NCI-H510A treated with DMSO at 0.1 percent for 48 hours (cell line): ENCODE data around the gene RND3.
A peak's percentile ranks its signal among the peaks of the same experiment; 100 is the strongest.

Experiments
- DNase-seq: peaks from one replicate; lab custom pipeline; 2025; lab: John Stamatoyannopoulos, UW

RND3 gene

GRCh38 chr2:150475479-150476250 lies 11.8 kb downstream of the RND3 start:
- DNase-seq: no peak

DNA sequence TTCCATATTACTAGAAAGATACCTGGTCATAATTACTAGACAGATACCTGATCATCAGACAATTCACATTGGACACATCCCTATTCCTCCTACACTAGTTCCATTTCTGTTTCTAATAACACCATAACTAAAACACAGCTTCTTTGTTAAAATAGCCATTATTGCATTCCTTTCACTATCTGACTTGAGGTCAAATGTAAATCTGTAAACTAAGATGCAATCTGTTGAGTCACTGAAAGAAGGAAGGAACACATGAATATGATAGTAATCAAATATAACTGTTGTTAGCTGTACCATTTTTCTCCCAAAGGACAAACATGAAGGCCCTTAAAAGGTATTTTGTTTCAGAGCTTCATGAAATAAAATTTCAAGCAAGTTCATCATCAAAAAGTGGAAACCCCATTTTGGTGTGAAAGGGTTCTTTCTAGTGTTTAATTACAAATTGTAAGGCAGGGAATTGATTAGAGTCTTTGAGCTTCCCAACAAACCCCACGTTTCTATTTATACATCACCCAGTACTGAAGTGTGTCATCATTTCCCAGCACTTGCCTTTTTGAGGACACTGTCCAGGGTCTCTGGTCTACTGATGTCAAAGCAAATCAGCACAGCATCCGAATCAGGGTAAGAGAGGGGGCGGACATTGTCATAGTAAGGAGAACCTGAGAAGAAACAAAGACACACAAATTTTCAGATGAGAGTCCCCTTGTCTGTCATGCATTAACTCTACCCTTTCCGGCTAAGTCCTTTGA lies 13.0 kb downstream of the RND3 start:
- no peak for DNase-seq

- no peak for DNase-seq
These were observed 13.7 kb downstream of the RND3 start for GRCh38 chr2:150473767-150474166.

- DNase-seq: no peak
These were observed 15.0 kb downstream of the RND3 start for GRCh38 chr2:150472511-150472899.

GRCh38 chr2:150471813-150472510 lies 15.5 kb downstream of the RND3 start:
- no peak for DNase-seq

DNA sequence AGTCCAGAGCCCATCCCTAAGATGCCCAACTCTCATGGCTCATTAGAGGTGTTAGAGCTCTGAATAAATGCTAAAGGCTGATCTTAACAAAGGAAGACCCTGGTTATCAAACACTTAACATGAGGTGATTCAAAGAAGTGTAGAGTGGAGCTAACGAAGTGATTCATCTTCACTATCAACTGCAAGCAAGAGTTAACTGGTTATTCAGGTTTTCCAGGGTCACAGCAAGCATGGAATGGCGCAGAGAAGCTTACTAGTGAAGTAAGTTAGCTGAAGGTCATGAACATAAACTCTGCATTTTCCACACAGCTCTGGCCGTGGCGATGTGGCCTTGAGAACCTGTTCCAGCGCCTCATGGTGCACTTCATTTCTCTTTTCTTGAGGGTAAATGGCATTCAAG lies 17.0 kb downstream of the RND3 start:
- DNase-seq: peak; percentile 28

GRCh38 chr2:150469706-150470274 lies 17.7 kb downstream of the RND3 start:
- no peak for DNase-seq

GRCh38 chr2:150468350-150468960 lies 19.0 kb downstream of the RND3 start:
- DNase-seq: no peak

GRCh38 chr2:150467621-150467963 lies 19.9 kb downstream of the RND3 start:
- no peak for DNase-seq

- DNase-seq: no peak
These were observed 20.5 kb downstream of the RND3 start for GRCh38 chr2:150466741-150467620.

DNA sequence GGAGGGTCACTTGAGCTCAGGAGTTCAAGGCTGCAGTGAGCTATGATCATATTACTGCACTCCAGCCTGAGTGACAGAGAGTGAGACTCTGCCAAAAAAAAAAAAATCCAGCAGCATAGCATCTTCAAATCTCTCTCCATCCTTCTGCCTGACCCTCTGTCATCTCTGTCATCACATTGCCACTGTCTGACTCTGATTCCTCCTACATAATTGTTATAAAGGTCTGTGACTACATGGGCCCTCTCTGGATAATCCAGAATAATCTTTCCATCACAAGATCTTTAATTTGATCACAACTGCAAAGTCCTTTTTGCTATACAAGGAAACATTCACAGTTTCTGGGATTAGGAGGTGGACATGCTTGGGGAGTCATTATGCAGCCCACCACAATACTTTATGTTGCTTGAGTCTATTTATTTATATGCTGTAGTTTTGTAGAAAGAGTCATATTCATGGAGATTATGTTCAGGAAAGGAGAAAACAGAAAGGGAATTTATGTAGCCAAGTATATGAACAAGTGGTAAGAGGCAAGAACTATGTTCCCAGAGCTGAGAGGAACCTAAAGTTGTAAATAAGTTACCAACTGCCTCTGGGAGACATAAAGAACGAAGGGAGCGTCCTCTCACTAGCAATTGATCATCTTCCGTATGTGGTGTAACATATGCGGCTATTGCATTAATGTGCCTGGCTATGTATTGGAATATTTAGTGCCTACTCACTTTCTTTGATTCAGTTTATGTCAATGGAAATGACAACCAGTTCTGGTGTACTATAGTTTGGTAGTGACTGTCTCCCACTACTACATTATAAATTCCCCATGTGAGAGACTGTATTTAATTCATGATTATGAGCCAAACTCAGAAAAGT lies 21.5 kb downstream of the RND3 start:
- no peak for DNase-seq

- no peak for DNase-seq
These were observed 22.5 kb downstream of the RND3 start for GRCh38 chr2:150464986-150465385.

DNA sequence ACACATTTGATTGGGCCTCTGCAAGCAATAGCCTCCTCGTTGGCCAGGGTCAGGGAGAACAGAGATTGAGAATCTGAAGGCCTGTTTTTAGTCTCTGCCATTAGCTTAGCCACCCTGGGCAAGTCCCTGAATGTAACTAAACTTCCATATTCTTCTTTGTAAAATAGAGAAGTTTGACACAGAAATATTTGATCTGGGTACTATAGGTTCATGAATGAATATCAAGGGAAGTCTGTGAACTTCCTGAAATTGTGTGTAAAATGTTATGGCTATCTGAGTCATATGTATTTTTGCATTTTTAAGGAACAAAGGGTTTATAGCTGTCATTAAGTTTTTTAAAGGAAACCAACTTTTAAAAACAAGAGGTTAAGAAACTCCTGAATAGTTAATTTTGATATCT lies 23.2 kb downstream of the RND3 start:
- DNase-seq: no peak

- DNase-seq: no peak
These were observed 24.7 kb downstream of the RND3 start for GRCh38 chr2:150462770-150463169.

- no peak for DNase-seq
These were observed 28.2 kb downstream of the RND3 start for GRCh38 chr2:150459281-150459680.

DNA sequence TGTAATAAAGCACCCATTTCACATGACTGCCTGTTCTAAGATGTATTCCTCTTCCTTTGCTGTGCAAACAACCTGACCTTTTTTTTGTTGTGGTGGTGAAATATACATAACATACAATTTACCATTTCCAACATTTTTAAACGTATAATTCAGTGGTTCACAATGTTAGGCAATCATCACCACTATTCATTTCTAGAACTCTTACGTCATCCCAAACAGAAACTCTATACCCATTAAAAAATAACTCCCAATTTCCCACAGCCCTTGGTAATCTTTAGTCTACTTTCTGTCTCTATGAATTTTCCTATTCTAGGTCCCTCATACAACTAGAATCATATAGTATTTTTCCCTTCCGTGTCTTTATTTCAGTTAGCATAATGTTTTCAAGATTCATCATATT lies 36.7 kb downstream of the RND3 start:
- no peak for DNase-seq

DNA sequence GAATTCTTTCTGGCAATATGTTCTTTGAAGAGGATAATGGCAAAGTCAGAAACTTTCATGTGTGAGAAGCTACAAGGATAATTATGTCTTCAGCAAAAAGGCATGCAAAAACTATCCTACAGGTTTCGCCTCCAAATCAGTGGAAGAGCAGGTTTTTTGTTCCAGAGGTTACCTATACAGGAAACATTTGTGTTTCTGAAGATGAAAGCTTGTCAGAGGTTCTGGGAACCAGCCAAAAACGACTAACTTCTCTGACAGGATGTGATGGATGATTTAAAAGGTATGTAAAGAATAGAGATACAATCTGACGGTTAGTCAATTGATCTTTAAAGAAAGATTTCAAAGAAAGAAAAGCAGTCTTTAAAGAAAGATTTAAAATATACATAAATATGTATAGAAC lies 37.6 kb downstream of the RND3 start:
- no peak for DNase-seq

DNA sequence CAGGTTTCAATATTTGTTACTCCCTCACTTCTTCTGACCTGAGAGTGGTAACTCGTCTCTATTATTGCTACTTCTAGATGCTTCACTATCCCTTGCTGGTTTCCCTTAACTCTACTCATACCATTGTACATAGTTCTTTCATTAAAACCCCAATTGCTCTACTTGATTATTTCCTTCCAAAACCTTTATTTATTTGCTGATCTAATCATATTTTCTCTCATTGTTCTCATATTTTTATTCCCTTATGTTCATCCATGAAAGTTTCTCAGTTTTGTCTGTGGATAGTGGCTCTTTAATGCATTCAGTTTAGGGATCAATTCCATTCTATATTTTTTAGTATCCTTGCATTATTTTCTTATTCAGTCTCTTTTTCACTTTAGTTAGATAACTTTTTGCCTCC lies 42.1 kb downstream of the RND3 start:
- no peak for DNase-seq

- no peak for DNase-seq
These were observed 45.0 kb downstream of the RND3 start for GRCh38 chr2:150442484-150442883.

GRCh38 chr2:150441784-150442183 lies 45.7 kb downstream of the RND3 start:
- no peak for DNase-seq
